HepG2 (cell line): Measurements from ENCODE around the gene SPHK2. TPM values are rescaled to one million over a fixed set of nuclear protein-coding genes. Genes with fewer than 3 reads are reported as not detected.

Experiments
- ATAC-seq: fragments of 200-7000 bp; cut with Tn5 transposase; 3 replicates; pipeline ENCODE4 v1.9.1; 2020; ENCODE audit warnings: mild to moderate bottlenecking, moderate library complexity
- BruUV-seq: library from RNA; stranded (reverse); fragments of 400-500 nt; replicated peaks from 2 replicates; lab custom pipeline; 2021; lab: Mats Ljungman, UMichigan
- CTCF ChIA-PET: fragments of 300-600 bp; formaldehyde crosslinking; extraction: SDS; loops from one replicate; lab custom pipeline; 2021; ENCODE audit warnings: low total read pairs, inconsistent platforms, low intra/inter-chr PET ratio; lab: Yijun Ruan, JAX
- POLR2A ChIA-PET: fragments of 350-600 bp; sonication (Branson Sonifier 250); formaldehyde crosslinking; loops from one replicate; lab custom pipeline; 2020; ENCODE audit warnings: antibody characterized with exemption, inconsistent platforms; lab: Yijun Ruan, JAX
- DNase-seq: peaks from one replicate; pipeline ENCODE4 v3.0.0-alpha.2; 2015; ENCODE audit warnings: low spot score
- FAIRE-seq: peaks from 3 replicates; lab custom pipeline; 2011; peaks lifted over from hg19 to GRCh38; lab: Jason Lieb, UNC
- H2AFZ ChIP-seq: one replicate; pipeline ENCODE4 v1.6.1; 2011; ENCODE audit warnings: low read length, inconsistent platforms
- H3K27ac ChIP-seq: fragments of 300-600 bp; 3 replicates; pipeline ENCODE4 v1.8.0; 2011; ENCODE audit warnings: mixed run types, mild to moderate bottlenecking, mixed read lengths, low read length, inconsistent platforms; ENCODE audit not compliant: insufficient read depth; ENCODE audit errors: extremely low read length
- H3K27me3 ChIP-seq, 2 experiments: fragments of 200-600 bp in 1 of 2; 2 replicates in 1 of 2; 3 replicates in 1 of 2; pipeline versions ENCODE4 v1.6.0 to v1.8.0; 2011; ENCODE audit warnings: low read length in 2 of 2, mild to moderate bottlenecking in 2 of 2, moderate library complexity in 2 of 2, inconsistent platforms in 1 of 2; ENCODE audit not compliant: insufficient read depth in 2 of 2, control insufficient read depth in 1 of 2
- H3K36me3 ChIP-seq, 2 experiments: fragments of 200-600 bp in 1 of 2; replicated peaks in 1 of 2; 2 replicates in 1 of 2; 3 replicates in 1 of 2; pipeline versions ENCODE4 v1.5.1 to v1.8.0; 2011; ENCODE audit warnings: low read length in 2 of 2, inconsistent platforms in 1 of 2; ENCODE audit not compliant: insufficient read depth in 2 of 2, control insufficient read depth in 1 of 2
- H3K4me1 ChIP-seq: 2 replicates; pipeline ENCODE4 v1.5.1; 2012; ENCODE audit warnings: low read length, inconsistent platforms; ENCODE audit not compliant: insufficient read depth
- H3K4me2 ChIP-seq: 2 replicates; pipeline ENCODE4 v1.6.0; 2011; ENCODE audit warnings: low read depth, low read length, inconsistent platforms
- H3K4me3 ChIP-seq, 3 experiments: fragments of 200-600 bp in 1 of 3; sonication (generic), shearing (Covaris generic) in 1 of 3; replicated peaks in 1 of 3; 2 replicates each; pipeline ENCODE4 v1.5.1; 2011 to 2016; ENCODE audit warnings: low read length in 3 of 3, inconsistent platforms in 2 of 3, low read depth in 2 of 3, mild to moderate bottlenecking in 2 of 3, control low read depth in 1 of 3, mixed read lengths in 1 of 3; ENCODE audit not compliant: insufficient read depth in 1 of 3
- H3K79me2 ChIP-seq: one replicate; pipeline ENCODE4 v1.6.1; 2011; ENCODE audit warnings: low read length, inconsistent platforms; ENCODE audit not compliant: insufficient read depth
- H3K9ac ChIP-seq: 2 replicates; pipeline ENCODE4 v1.6.0; 2011; ENCODE audit warnings: mild to moderate bottlenecking, low read depth, low read length, inconsistent platforms; ENCODE audit not compliant: insufficient read depth
- H3K9me3 ChIP-seq: 2 replicates; pipeline ENCODE4 v1.5.1; 2012; ENCODE audit warnings: mild to moderate bottlenecking, low read length
- H4K20me1 ChIP-seq: 2 replicates; pipeline ENCODE4 v1.6.0; 2011; ENCODE audit warnings: inconsistent platforms, mild to moderate bottlenecking, low read length, moderate library complexity; ENCODE audit not compliant: insufficient read depth
- ATM ChIP-seq: fragments of 450-650 bp; IDR thresholded peaks from 2 replicates; pipeline ENCODE4 v1.7.1; 2017; ENCODE audit warnings: mild to moderate bottlenecking, borderline replicate concordance
- NR1H2 ChIP-seq: sonication (generic); formaldehyde crosslinking; IDR thresholded peaks from 2 replicates; pipeline ENCODE4 v1.8.1; 2022; ENCODE audit warnings: low read depth, missing genetic modification reagents, borderline replicate concordance
- NR3C1 ChIP-seq: sonication (generic); formaldehyde crosslinking; IDR thresholded peaks from 2 replicates; pipeline ENCODE4 v1.4.0; 2020; ENCODE audit warnings: missing genetic modification reagents
- PRDM15 ChIP-seq: sonication (generic); formaldehyde crosslinking; IDR thresholded peaks from 2 replicates; pipeline ENCODE4 v1.4.0; 2020; ENCODE audit warnings: missing genetic modification reagents
- ZFP37 ChIP-seq: sonication (generic); formaldehyde crosslinking; IDR thresholded peaks from 2 replicates; pipeline ENCODE4 v1.4.0; 2020; ENCODE audit warnings: missing genetic modification reagents, borderline replicate concordance
- ZNF121 ChIP-seq: sonication (generic); formaldehyde crosslinking; IDR thresholded peaks from 2 replicates; pipeline ENCODE4 v1.5.0; 2020; ENCODE audit warnings: mild to moderate bottlenecking, missing genetic modification reagents
- ZNF205 ChIP-seq: IDR thresholded peaks from 2 replicates; pipeline ENCODE4 v1.6.1; 2018; ENCODE audit warnings: missing biosample characterization, missing genetic modification reagents
- ZNF343 ChIP-seq: sonication (generic); formaldehyde crosslinking; IDR thresholded peaks from 2 replicates; pipeline ENCODE4 v1.4.0; 2020; ENCODE audit warnings: mild to moderate bottlenecking, missing genetic modification reagents
- ZNF432 ChIP-seq: sonication (generic); formaldehyde crosslinking; IDR thresholded peaks from 2 replicates; pipeline ENCODE4 v1.5.0; 2020; ENCODE audit warnings: missing genetic modification reagents, mild to moderate bottlenecking, borderline replicate concordance
- ZNF556 ChIP-seq: sonication (generic); formaldehyde crosslinking; IDR thresholded peaks from 2 replicates; pipeline ENCODE4 v1.4.0; 2020; ENCODE audit warnings: mild to moderate bottlenecking, missing genetic modification reagents, borderline replicate concordance
- ZNF569 ChIP-seq: sonication (generic); formaldehyde crosslinking; IDR thresholded peaks from 2 replicates; pipeline ENCODE4 v1.5.0; 2020; ENCODE audit warnings: mild to moderate bottlenecking, missing genetic modification reagents, moderate library complexity, borderline replicate concordance
- ZNF670 ChIP-seq: sonication (generic); formaldehyde crosslinking; IDR thresholded peaks from 2 replicates; pipeline ENCODE4 v1.8.0; 2022; ENCODE audit warnings: mild to moderate bottlenecking, missing genetic modification reagents, borderline replicate concordance
- WGBS: methylation state at CpG from one replicate; pipeline ENCODE4 v1.1.6; 2017; ENCODE audit warnings: low lambda C conversion rate; 5-methylcytosine and 5-hydroxymethylcytosine counted together
- in situ Hi-C: cut with HindIII; loops from 2 replicates; pipeline ENCODE4 v1.10.0; 2017; ENCODE audit warnings: low pct_unique_long_range_greater_than_20kb; ENCODE audit not compliant: extremely low pct_ligation_motif_present
- intact Hi-C: fragments of 100-400 bp; cut with micrococcal nuclease; formaldehyde crosslinking; loops from one replicate; pipeline ENCODE4 v1.10.0; 2022; ENCODE audit not compliant: unreplicated experiment
- polyA plus RNA-seq, 8 experiments: library from polyadenylated mRNA; depleted of rRNA in 3 of 8; stranded (reverse) in 7 of 8; unstranded in 1 of 8; fragments of >200 nt; fragmentation: Illumina TruSeq in 4 of 8; extraction: Trizol in 4 of 8; gene quantifications; 2 replicates each; pipeline versions ENCODE4 v1.2.1 to v1.2.3, GENCODE V29; 2011 to 2016; ENCODE audit warnings: low read depth in 4 of 8, missing spikeins in 1 of 8, mixed read lengths in 1 of 8; ENCODE audit not compliant: insufficient read depth in 1 of 8
- total RNA-seq, 5 experiments: library from RNA; depleted of rRNA; stranded (reverse); fragments of >200 nt; fragmentation: Illumina TruSeq; extraction: Trizol; gene quantifications; 2 replicates each; pipeline ENCODE4 v1.2.3, GENCODE V29; 2016; ENCODE audit warnings: low read depth in 1 of 5
- TF ChIP-seq, protein P1 (sequence below): sonication (generic); formaldehyde crosslinking; IDR thresholded peaks from 2 replicates; pipeline ENCODE4 v1.4.0; 2020; ENCODE audit warnings: missing genetic modification reagents
- TF ChIP-seq, protein P2 (sequence below): sonication (generic); formaldehyde crosslinking; IDR thresholded peaks from 2 replicates; pipeline ENCODE4 v1.5.0; 2020; ENCODE audit warnings: missing genetic modification reagents, mild to moderate bottlenecking, borderline replicate concordance

The SPHK2 gene
- total and polyA plus RNA-seq, 2 of the 13 experiments (the other 11 are each of a cell fraction or from before 2014, with no cell fraction given) = 2.9 to 14.4 TPM

DNA sequence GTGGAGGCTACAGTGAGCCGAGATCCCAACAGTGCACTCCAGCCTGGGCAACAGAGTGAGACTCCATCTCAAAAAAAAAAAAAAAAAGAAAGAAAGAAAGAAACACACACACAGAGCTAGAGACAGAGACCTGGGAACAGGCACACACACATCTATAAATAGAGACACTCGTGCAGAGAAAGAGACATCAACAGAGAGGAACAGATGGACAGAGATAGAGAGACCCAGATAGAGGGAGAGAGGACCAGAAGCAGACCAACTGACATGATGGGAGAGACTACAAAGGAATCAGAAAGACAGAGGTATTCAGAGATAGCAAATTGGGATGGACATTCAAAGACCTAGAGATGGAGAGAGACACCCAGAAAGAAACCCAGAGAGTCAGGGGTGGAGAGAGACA, 28.8 kb downstream of the SPHK2 start (continued):
- no peak for TF ChIP-seq ZNF670 (CRISPR knock-in tag)
- TF ChIP-seq ZNF569 (CRISPR knock-in tag) = no peak
- TF ChIP-seq, protein P1, sequence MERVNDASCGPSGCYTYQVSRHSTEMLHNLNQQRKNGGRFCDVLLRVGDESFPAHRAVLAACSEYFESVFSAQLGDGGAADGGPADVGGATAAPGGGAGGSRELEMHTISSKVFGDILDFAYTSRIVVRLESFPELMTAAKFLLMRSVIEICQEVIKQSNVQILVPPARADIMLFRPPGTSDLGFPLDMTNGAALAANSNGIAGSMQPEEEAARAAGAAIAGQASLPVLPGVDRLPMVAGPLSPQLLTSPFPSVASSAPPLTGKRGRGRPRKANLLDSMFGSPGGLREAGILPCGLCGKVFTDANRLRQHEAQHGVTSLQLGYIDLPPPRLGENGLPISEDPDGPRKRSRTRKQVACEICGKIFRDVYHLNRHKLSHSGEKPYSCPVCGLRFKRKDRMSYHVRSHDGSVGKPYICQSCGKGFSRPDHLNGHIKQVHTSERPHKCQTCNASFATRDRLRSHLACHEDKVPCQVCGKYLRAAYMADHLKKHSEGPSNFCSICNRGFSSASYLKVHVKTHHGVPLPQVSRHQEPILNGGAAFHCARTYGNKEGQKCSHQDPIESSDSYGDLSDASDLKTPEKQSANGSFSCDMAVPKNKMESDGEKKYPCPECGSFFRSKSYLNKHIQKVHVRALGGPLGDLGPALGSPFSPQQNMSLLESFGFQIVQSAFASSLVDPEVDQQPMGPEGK (CRISPR knock-in tag) = no peak
- TF ChIP-seq ZNF432 = no peak
- no peak for TF ChIP-seq ZFP37 (CRISPR knock-in tag)
- TF ChIP-seq ATM = no peak

DNA sequence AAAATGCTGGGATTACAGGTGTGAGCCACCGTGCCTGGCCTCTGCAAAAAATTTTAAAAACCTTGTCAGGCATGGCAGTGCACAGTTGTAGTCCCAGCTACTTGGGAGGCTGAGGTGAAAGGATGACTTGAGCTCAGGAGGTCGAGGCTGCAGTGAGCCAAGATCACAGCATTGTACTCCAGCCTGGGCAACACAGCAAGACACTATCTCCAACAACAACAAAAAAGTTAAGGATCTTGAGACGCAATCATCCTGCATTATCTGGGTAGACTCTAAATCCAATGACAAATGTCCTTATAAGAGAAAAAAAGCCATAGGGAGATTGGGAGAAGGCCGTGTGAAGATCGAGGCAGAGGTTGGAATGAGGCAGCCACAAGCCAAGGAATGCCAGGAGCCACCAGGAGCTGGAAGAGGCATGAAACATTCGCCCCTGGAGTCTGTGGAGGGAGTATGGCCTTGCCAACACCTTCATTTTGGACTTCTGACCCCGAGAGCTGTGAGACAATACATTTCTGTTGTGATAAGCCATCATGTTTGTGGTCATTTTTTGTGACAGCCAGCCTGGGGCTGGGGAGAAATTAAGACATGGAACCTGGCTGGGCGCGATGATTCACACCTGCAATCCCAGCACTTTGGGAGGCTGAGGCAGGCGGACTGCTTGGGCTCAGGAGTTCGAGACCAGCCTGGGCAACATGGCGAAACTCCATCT, 31.8 kb downstream of the SPHK2 start:
- 54% methylated on average over 12 of the region's 12 CpGs for WGBS
- H3K4me2 ChIP-seq = no peak overlapping the region
- no peaks in the 10 kb centered on the region for H3K36me3 ChIP-seq
- no peak overlapping the region for H2AFZ ChIP-seq
- intact Hi-C loops = no loop called here
- DNase-seq (peak; percentile 48), FAIRE-seq (no peak), ATAC-seq (no peak)
- in situ Hi-C loops = no loop called here
- H3K9ac ChIP-seq = no peak overlapping the region
- H3K79me2 ChIP-seq = no peaks in the 10 kb centered on the region
- no peaks in the 10 kb centered on the region for H4K20me1 ChIP-seq
- no peak overlapping the region for H3K4me3 ChIP-seq
- no TSS peak for BruUV-seq
- ChIA-PET POLR2A (no interaction called here), CTCF (no interaction called here)
- no peaks in the 10 kb centered on the region for H3K27me3 ChIP-seq
- H3K9me3 ChIP-seq = no peaks in the 10 kb centered on the region
- no peak overlapping the region for H3K27ac ChIP-seq
- peaks cover 16% of the 10 kb centered on the region for H3K4me1 ChIP-seq
- TF ChIP-seq NR1H2 (CRISPR knock-in tag) (no peak), ZNF556 (CRISPR knock-in tag) (no peak), NR3C1 (CRISPR knock-in tag) (no peak), ZNF343 (no peak), ZNF121 (peak; percentile 61), PRDM15 (CRISPR knock-in tag) (peak; percentile 69; the same call in 1 of the 2 replicates), ZNF205 (CRISPR knock-in tag) (no peak)
- TF ChIP-seq, protein P1 (CRISPR knock-in tag) = no peak
- TF ChIP-seq, protein P2, sequence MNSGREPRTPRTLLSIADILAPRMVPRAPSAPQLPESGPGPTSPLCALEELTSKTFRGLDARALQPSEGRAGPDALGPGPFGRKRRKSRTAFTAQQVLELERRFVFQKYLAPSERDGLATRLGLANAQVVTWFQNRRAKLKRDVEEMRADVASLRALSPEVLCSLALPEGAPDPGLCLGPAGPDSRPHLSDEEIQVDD (CRISPR knock-in tag) = no peak
